ENCODE results near the gene EVX2. TPM values are rescaled to one million over a fixed set of nuclear protein-coding genes. Genes with fewer than 3 reads are reported as not detected.

Gene EVX2
- total and polyA plus RNA-seq, 2 of the 13 experiments (the other 11 are each of a cell fraction or from before 2014, with no cell fraction given), result not detected

DNA sequence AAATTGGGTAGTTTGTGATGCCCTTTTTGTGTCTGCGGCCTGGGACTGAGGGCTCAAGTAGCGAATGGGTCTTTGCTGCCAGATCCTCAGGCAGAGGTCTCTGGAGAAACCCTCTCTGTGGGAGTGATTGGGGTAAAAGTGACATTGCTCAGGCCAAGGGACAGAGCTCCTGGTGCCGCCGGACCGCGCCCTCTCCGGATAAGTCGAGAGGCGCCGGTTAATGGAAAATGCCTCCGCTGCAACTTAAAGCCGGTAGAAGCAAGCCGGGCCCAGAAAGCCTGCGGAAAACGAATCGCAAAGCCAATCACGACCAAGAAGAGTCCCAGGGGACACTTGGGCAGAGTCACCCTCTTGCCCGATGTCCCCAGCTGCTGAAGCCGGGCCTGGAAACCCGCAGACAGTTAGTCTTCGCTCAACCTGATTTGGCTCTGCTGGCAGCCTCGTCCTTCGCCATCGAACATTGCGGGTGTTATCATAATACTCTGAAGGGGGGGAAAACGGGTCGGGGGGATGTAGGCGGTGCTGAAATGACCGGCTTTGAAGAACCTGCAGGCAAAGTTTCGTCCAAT, 15.5 kb upstream of the EVX2 start:
- H3K9ac ChIP-seq (ENCODE audit: insufficient read depth, low read depth, low read length), result no peak overlapping the region
- H4K20me1 ChIP-seq (ENCODE audit: insufficient read depth, low read length), result no peaks in the 10 kb centered on the region; the same call in 1 of the 2 replicates
- FAIRE-seq (no peak), DNase-seq (ENCODE audit: low spot score) (no peak), ATAC-seq (no peak)
- 63% methylated on average over 30 of the region's 30 CpGs for WGBS (ENCODE audit: low lambda C conversion rate)
- no TSS peak for BruUV-seq (replicated peaks)
- no peak overlapping the region for H3K4me3 ChIP-seq (replicated peaks in 1 of 3; ENCODE audit: insufficient read depth in 1 of 3, low read depth in 2 of 3, low read length in 3 of 3)
- POLR2A ChIA-PET, result no interaction called here
- in situ Hi-C loops (cut with HindIII; ENCODE audit: extremely low pct_ligation_motif_present, low pct_unique_long_range_greater_than_20kb), result loop anchor here (5.0 kb wide), 2 partner anchors 412 to 732 kb away; no protein-coding TSS in a partner anchor
- no peak overlapping the region for H3K27ac ChIP-seq (ENCODE audit: extremely low read length, insufficient read depth, low read length)
- TF ChIP-seq SOX5 (CRISPR knock-in tag; IDR thresholded peaks at IDR 0.05; ENCODE audit: borderline replicate concordance) (no peak), TMF1 (CRISPR knock-in tag; IDR thresholded peaks at IDR 0.05; ENCODE audit: low read depth) (no peak), NCOA1 (CRISPR knock-in tag; IDR thresholded peaks at IDR 0.05) (no peak), NR2F6 (IDR thresholded peaks at IDR 0.05) (no peak), NR2F6 (CRISPR knock-in tag; IDR thresholded peaks at IDR 0.05) (no peak), ZNF101 (CRISPR knock-in tag; IDR thresholded peaks at IDR 0.05; ENCODE audit: borderline replicate concordance, low read depth) (no peak), ZNF407 (CRISPR knock-in tag; IDR thresholded peaks at IDR 0.05; ENCODE audit: not compliant biosample characterization) (no peak), YEATS4 (CRISPR knock-in tag; IDR thresholded peaks at IDR 0.05; ENCODE audit: borderline replicate concordance) (no peak), SIX1 (CRISPR knock-in tag; IDR thresholded peaks at IDR 0.05; ENCODE audit: borderline replicate concordance) (no peak), EED (CRISPR knock-in tag; IDR thresholded peaks at IDR 0.05) (no peak), ARNT (IDR thresholded peaks at IDR 0.05) (no peak), RARA (CRISPR knock-in tag; IDR thresholded peaks at IDR 0.05) (no peak)
- TF ChIP-seq, protein P1, sequence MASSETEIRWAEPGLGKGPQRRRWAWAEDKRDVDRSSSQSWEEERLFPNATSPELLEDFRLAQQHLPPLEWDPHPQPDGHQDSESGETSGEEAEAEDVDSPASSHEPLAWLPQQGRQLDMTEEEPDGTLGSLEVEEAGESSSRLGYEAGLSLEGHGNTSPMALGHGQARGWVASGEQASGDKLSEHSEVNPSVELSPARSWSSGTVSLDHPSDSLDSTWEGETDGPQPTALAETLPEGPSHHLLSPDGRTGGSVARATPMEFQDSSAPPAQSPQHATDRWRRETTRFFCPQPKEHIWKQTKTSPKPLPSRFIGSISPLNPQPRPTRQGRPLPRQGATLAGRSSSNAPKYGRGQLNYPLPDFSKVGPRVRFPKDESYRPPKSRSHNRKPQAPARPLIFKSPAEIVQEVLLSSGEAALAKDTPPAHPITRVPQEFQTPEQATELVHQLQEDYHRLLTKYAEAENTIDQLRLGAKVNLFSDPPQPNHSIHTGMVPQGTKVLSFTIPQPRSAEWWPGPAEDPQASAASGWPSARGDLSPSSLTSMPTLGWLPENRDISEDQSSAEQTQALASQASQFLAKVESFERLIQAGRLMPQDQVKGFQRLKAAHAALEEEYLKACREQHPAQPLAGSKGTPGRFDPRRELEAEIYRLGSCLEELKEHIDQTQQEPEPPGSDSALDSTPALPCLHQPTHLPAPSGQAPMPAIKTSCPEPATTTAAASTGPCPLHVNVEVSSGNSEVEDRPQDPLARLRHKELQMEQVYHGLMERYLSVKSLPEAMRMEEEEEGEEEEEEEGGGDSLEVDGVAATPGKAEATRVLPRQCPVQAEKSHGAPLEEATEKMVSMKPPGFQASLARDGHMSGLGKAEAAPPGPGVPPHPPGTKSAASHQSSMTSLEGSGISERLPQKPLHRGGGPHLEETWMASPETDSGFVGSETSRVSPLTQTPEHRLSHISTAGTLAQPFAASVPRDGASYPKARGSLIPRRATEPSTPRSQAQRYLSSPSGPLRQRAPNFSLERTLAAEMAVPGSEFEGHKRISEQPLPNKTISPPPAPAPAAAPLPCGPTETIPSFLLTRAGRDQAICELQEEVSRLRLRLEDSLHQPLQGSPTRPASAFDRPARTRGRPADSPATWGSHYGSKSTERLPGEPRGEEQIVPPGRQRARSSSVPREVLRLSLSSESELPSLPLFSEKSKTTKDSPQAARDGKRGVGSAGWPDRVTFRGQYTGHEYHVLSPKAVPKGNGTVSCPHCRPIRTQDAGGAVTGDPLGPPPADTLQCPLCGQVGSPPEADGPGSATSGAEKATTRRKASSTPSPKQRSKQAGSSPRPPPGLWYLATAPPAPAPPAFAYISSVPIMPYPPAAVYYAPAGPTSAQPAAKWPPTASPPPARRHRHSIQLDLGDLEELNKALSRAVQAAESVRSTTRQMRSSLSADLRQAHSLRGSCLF (CRISPR knock-in tag; IDR thresholded peaks at IDR 0.05; ENCODE audit: borderline replicate concordance), result no peak
- CTCF ChIA-PET (ENCODE audit: low intra/inter-chr PET ratio, low total read pairs), result interaction anchor here (3.0 kb wide), 1 partner anchor 732 kb away, joined by 30 read pairs; no protein-coding TSS in a partner anchor
- no peaks in the 10 kb centered on the region for H3K9me3 ChIP-seq (ENCODE audit: low read length)
- H3K36me3 ChIP-seq (replicated peaks in 1 of 2; ENCODE audit: control insufficient read depth in 1 of 2, insufficient read depth in 2 of 2, low read length in 2 of 2), result no peaks in the 10 kb centered on the region
- H3K4me2 ChIP-seq (ENCODE audit: low read depth, low read length), result no peak overlapping the region
- H3K79me2 ChIP-seq (ENCODE audit: insufficient read depth, low read length), result no peaks in the 10 kb centered on the region
- intact Hi-C loops (cut with micrococcal nuclease; ENCODE audit: unreplicated experiment), result loop anchor here (5.0 kb wide), 1 partner anchor 897 kb away; no protein-coding TSS in a partner anchor
- peaks cover 25 to 98% of the 10 kb centered on the region in 2 experiments for H3K27me3 ChIP-seq (ENCODE audit: control insufficient read depth in 1 of 2, insufficient read depth in 2 of 2, low read length in 2 of 2)
- no peak overlapping the region for H2AFZ ChIP-seq (ENCODE audit: low read length)
- H3K4me1 ChIP-seq (ENCODE audit: insufficient read depth, low read length), result peaks cover 17% of the 10 kb centered on the region

Measured in HepG2 (cell line).